C4-2B (cell line): ENCODE data around the gene FOXL3.

Source experiments
- ZFX ChIP-seq: fragments of 450-650 bp; IDR thresholded peaks from 2 replicates; pipeline ENCODE4 v1.6.1; 2017
- TF ChIP-seq, protein P1 (sequence below): fragments of 450-650 bp; conservative IDR thresholded peaks from 2 replicates; pipeline ENCODE4 v1.5.1; 2017; ENCODE audit warnings: mild to moderate bottlenecking

DNA sequence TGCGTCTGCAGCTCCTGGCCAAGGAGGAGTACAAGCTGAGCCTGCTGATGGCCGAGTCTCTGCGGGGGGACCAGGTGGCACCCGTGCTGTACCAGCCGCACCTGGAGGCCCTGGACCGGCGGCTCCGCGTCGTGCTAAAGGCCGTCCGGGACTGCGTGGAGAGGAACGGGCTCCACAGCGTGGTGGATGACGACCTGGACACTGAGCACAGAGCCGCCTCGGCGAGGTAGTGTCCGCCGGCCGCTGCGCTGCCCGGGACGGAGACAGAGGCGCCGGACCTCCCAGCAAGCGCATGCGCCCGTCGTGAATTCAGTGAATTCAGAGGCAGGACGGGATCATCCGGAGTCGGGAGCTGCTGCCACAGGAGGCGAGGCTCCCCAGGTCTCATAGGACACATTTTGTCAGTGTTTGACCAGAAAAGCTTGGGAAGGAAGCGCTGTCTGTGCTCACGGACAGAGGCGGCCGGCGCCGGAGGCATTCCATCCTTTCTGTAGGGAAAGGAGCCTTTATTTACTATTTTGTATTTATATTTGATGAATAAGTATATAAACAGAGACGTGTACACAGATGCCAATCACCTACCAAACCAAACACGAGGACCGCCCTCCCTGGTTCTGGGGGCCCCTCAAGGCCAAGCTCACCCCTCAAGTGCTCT is 30.1 kb upstream of the FOXL3 start:
- TF ChIP-seq, protein P1, sequence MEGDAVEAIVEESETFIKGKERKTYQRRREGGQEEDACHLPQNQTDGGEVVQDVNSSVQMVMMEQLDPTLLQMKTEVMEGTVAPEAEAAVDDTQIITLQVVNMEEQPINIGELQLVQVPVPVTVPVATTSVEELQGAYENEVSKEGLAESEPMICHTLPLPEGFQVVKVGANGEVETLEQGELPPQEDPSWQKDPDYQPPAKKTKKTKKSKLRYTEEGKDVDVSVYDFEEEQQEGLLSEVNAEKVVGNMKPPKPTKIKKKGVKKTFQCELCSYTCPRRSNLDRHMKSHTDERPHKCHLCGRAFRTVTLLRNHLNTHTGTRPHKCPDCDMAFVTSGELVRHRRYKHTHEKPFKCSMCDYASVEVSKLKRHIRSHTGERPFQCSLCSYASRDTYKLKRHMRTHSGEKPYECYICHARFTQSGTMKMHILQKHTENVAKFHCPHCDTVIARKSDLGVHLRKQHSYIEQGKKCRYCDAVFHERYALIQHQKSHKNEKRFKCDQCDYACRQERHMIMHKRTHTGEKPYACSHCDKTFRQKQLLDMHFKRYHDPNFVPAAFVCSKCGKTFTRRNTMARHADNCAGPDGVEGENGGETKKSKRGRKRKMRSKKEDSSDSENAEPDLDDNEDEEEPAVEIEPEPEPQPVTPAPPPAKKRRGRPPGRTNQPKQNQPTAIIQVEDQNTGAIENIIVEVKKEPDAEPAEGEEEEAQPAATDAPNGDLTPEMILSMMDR: no peak
- TF ChIP-seq ZFX: no peak
